ENCODE measurements around the gene USP47. TPM values are rescaled to one million over a fixed set of nuclear protein-coding genes. Genes with fewer than 3 reads are reported as not detected.

Gene USP47
- total and polyA plus RNA-seq, 12 donors: 36.9 to 107 (median 43.0) TPM

- 53 to 63% (median 57%) methylated on average over 1 of the region's 1 CpG for WGBS, 4 donors
- intact Hi-C loops (cut with DNase I): no loop called here
- H3K4me3 ChIP-seq: no peak overlapping the region
- no peak for DNase-seq
- H3K27ac ChIP-seq: no peak overlapping the region
- H3K9me3 ChIP-seq (replicated peaks in 1 of 3): no peaks in the 10 kb centered on the region
- H3K36me3 ChIP-seq (replicated peaks in 1 of 2): no peaks in the 10 kb centered on the region
- no peak for TF ChIP-seq CTCF (IDR thresholded peaks at IDR 0.05)
- no peak for TF ChIP-seq POLR2A (IDR thresholded peaks at IDR 0.05)
- H3K4me1 ChIP-seq (replicated peaks in 1 of 2): peaks cover 8 to 54% of the 10 kb centered on the region in 2 donors
- H3K27me3 ChIP-seq: no peaks in the 10 kb centered on the region
These were observed 14.9 kb downstream of the USP47 start for GRCh38 chr11:11856638-11857037.

GRCh38 chr11:11857769-11858168 lies 16.0 kb downstream of the USP47 start:
- Histone ChIP-seq H3K9me3 (replicated peaks in 1 of 3) (no peaks in the 10 kb centered on the region), H3K27me3 (no peaks in the 10 kb centered on the region), H3K4me1 (replicated peaks in 1 of 2) (peaks cover 8 to 51% of the 10 kb centered on the region in 2 donors), H3K36me3 (replicated peaks in 1 of 2) (no peaks in the 10 kb centered on the region), H3K27ac (no peak overlapping the region), H3K4me3 (no peak overlapping the region)
- no peak for TF ChIP-seq POLR2A (IDR thresholded peaks at IDR 0.05)
- TF ChIP-seq CTCF (IDR thresholded peaks at IDR 0.05): no peak
- no peak for DNase-seq
- intact Hi-C loops (cut with DNase I): no loop called here
- WGBS, 4 donors: 84 to 88% (median 86%) methylated on average over 5 of the region's 5 CpGs

- no peak for DNase-seq
- peaks cover 8 to 46% of the 10 kb centered on the region in 2 donors for H3K4me1 ChIP-seq (replicated peaks in 1 of 2)
- H3K27ac ChIP-seq: no peak overlapping the region
- 77 to 87% (median 81%) methylated on average over 1 of the region's 1 CpG for WGBS, 4 donors
- H3K27me3 ChIP-seq: no peaks in the 10 kb centered on the region
- H3K36me3 ChIP-seq (replicated peaks in 1 of 2): no peaks in the 10 kb centered on the region
- intact Hi-C loops (cut with DNase I): no loop called here
- H3K9me3 ChIP-seq (replicated peaks in 1 of 3): peaks cover 0 to 6% (median 0%) of the 10 kb centered on the region in 3 donors
- no peak overlapping the region for H3K4me3 ChIP-seq
- TF ChIP-seq POLR2A (IDR thresholded peaks at IDR 0.05) (no peak), CTCF (IDR thresholded peaks at IDR 0.05) (no peak)
These were observed 16.9 kb downstream of the USP47 start for GRCh38 chr11:11858676-11859075.

GRCh38 chr11:11860103-11860979 lies 18.6 kb downstream of the USP47 start:
- H3K36me3 ChIP-seq (replicated peaks in 1 of 2): no peaks in the 10 kb centered on the region
- WGBS, 4 donors: 76 to 81% (median 77%) methylated on average over 12 of the region's 12 CpGs
- no peak overlapping the region for H3K4me3 ChIP-seq
- intact Hi-C loops (cut with DNase I): no loop called here
- peaks cover 8 to 56% of the 10 kb centered on the region in 2 donors for H3K4me1 ChIP-seq (replicated peaks in 1 of 2)
- peaks cover 0 to 6% (median 0%) of the 10 kb centered on the region in 3 donors for H3K9me3 ChIP-seq (replicated peaks in 1 of 3)
- TF ChIP-seq CTCF (IDR thresholded peaks at IDR 0.05) (no peak), POLR2A (IDR thresholded peaks at IDR 0.05) (no peak)
- H3K27me3 ChIP-seq: no peaks in the 10 kb centered on the region
- H3K27ac ChIP-seq: peak overlapping the region in 2 of 5 donors; percentile 53 to 54
- no peak for DNase-seq
